Small intestine (tissue), 7 donors: Measurements from ENCODE around the gene FAM222B. TPM values are rescaled to one million over a fixed set of nuclear protein-coding genes. Genes with fewer than 3 reads are reported as not detected.
"Not testable (repeated sequence)": the region's sequence is repeated elsewhere in the genome, so short reads cannot be mapped to it uniquely, and the experiment has no call there.

ENCODE experiments used
- DNase-seq, 2 donors: peaks; one replicate each; pipeline versions ENCODE4 v3.0.0 to v3.0.0-alpha.2; 2013
- FAIRE-seq: peaks from 2 replicates; lab custom pipeline; 2012; peaks lifted over from hg19 to GRCh38; lab: Jason Lieb, UNC
- H3K27ac ChIP-seq, 3 donors: one replicate each; pipeline ENCODE4 v1.5.1; 2013; ENCODE audit warnings: low read length in 2 of 3, mild to moderate bottlenecking in 2 of 3, control low read depth in 1 of 3, inconsistent platforms in 1 of 3, low read depth in 1 of 3, moderate library complexity in 1 of 3
- H3K27me3 ChIP-seq, 3 donors: one replicate each; pipeline ENCODE4 v1.6.1; 2013; ENCODE audit warnings: low read length in 3 of 3, inconsistent platforms in 1 of 3; ENCODE audit not compliant: control insufficient read depth in 3 of 3, insufficient read depth in 3 of 3
- H3K36me3 ChIP-seq, 3 donors: one replicate each; pipeline ENCODE4 v1.6.1; 2013; ENCODE audit warnings: low read length in 3 of 3, inconsistent platforms in 1 of 3, low read depth in 1 of 3, mild to moderate bottlenecking in 1 of 3, moderate library complexity in 1 of 3; ENCODE audit not compliant: control insufficient read depth in 3 of 3, insufficient read depth in 2 of 3
- H3K4me1 ChIP-seq, 3 donors: one replicate each; pipeline ENCODE4 v1.6.1; 2013; ENCODE audit warnings: low read length in 2 of 3, inconsistent platforms in 1 of 3, low read depth in 1 of 3, mild to moderate bottlenecking in 1 of 3, moderate library complexity in 1 of 3; ENCODE audit not compliant: control insufficient read depth in 3 of 3, insufficient read depth in 2 of 3
- H3K4me3 ChIP-seq, 3 donors: one replicate each; pipeline ENCODE4 v1.5.1; 2013; ENCODE audit warnings: low read length in 3 of 3, control low read depth in 1 of 3, inconsistent platforms in 1 of 3, low read depth in 1 of 3, mild to moderate bottlenecking in 1 of 3, moderate library complexity in 1 of 3
- H3K9me3 ChIP-seq, 2 donors: one replicate each; pipeline ENCODE4 v1.6.1; 2013; ENCODE audit warnings: low read depth in 1 of 2, low read length in 1 of 2; ENCODE audit not compliant: control insufficient read depth in 2 of 2, insufficient read depth in 1 of 2
- WGBS, 3 donors: extraction: QIAGEN DNeasy Blood & Tissue Kit; methylation state at CpG; one replicate each; pipeline ENCODE4 v1.1.7; 2013; 5-methylcytosine and 5-hydroxymethylcytosine counted together
- polyA plus RNA-seq, 4 donors: library from polyadenylated mRNA; stranded (reverse) in 3 of 4; unstranded in 1 of 4; fragments of 200-250 nt in 3 of 4; fragments of 120-200 nt in 1 of 4; gene quantifications; one replicate each; pipeline versions ENCODE4 v1.2.1 to v1.2.3, GENCODE V29; 2013
- donor health status: healthy with polysubstance abuse.
- donor health status: control.
- donor health status: control.
- donor health status: Bipolar disorder and iron deficiency.
- donor health status: healthy.

FAM222B gene
- polyA plus RNA-seq, 4 donors, result 9.7 to 28.1 (median 13.4) TPM

GRCh38 chr17:28846231-28846630 lies 3.6 kb upstream of the FAM222B start:
- FAIRE-seq (no peak), DNase-seq (no peak)
- WGBS, 3 donors, result 82 to 92% (median 85%) methylated on average over 10 of the region's 10 CpGs
- Histone ChIP-seq H3K4me3 (no peak overlapping the region), H3K36me3 (no peaks in the 10 kb centered on the region), H3K4me1 (peaks cover 0 to 4% (median 0%) of the 10 kb centered on the region in 3 donors), H3K9me3 (no peaks in the 10 kb centered on the region), H3K27me3 (no peaks in the 10 kb centered on the region), H3K27ac (no peak overlapping the region)

GRCh38 chr17:28843816-28844148 lies 1.2 kb upstream of the FAM222B start:
- 82 to 92% (median 87%) methylated on average over 6 of the region's 6 CpGs for WGBS, 3 donors

DNA sequence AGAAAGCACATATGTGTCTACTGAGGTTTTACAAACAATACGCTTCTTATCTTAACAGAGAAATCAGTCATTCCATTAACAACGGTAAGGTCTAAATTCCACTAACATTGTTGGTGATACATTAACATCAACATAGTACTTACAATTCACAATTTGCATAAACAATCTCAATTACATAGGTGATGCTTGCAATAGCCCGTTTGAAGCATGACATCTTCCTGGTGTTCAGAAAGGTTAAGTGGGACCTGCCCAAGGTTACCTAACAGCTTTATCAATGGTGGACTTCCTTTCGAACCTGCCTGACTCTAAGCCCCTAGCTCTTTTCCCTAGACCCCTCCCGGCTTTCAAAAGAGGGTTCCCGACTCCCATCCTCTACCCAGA lies 699 bp downstream of the FAM222B start:
- DNase-seq, result peak; percentile 76 to 87
- H3K27me3 ChIP-seq, result no peaks in the 10 kb centered on the region

More at GRCh38 chr17:28843816-28844148, 1.2 kb upstream of the FAM222B start:
- Histone ChIP-seq H3K4me3 (no peak overlapping the region), H3K36me3 (peaks cover 0 to 8% (median 0%) of the 10 kb centered on the region in 3 donors), H3K27me3 (no peaks in the 10 kb centered on the region), H3K9me3 (no peaks in the 10 kb centered on the region), H3K4me1 (peaks cover 0 to 11% (median 2%) of the 10 kb centered on the region in 3 donors), H3K27ac (no peak overlapping the region)
- DNase-seq (no peak), FAIRE-seq (no peak)

DNA sequence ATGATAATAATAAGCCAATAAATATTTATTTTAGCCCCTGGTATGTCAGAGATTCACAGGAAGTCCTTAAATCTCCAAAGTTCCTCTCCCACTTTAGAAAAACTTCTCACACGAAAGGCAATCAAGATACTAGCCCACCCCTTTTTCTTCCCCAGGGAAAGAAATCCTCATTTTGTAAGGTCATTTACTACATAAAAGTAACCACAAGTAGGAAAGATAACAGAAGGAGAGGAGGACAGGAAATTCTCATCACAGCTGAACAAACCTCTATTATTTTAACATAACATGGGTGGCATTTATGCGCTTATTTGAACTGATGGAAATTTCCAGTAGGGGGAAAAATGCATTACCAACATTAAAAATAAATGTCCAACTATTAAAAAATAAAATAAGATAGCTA lies 3.4 kb downstream of the FAM222B start:
- Histone ChIP-seq H3K27me3 (no peaks in the 10 kb centered on the region), H3K4me1 (peaks cover 0 to 11% (median 2%) of the 10 kb centered on the region in 3 donors), H3K4me3 (no peak overlapping the region), H3K36me3 (peaks cover 0 to 10% (median 4%) of the 10 kb centered on the region in 3 donors), H3K9me3 (no peaks in the 10 kb centered on the region), H3K27ac (no peak overlapping the region)
- DNase-seq, result no peak
- no peak for FAIRE-seq
- 76 to 93% (median 82%) methylated on average over 2 of the region's 2 CpGs for WGBS, 3 donors

More for the DNA sequence above, 699 bp downstream of the FAM222B start:
- Histone ChIP-seq H3K4me1 (peaks cover 0 to 11% (median 2%) of the 10 kb centered on the region in 3 donors), H3K4me3 (peak overlapping the region; percentile 86 to 100 (median 95)), H3K9me3 (no peaks in the 10 kb centered on the region), H3K27ac (peak overlapping the region; percentile 97 to 98 (median 98)), H3K36me3 (peaks cover 0 to 8% (median 4%) of the 10 kb centered on the region in 3 donors)
- 1 to 3% (median 2%) methylated on average over 6 of the region's 6 CpGs for WGBS, 3 donors
- no peak for FAIRE-seq

DNA sequence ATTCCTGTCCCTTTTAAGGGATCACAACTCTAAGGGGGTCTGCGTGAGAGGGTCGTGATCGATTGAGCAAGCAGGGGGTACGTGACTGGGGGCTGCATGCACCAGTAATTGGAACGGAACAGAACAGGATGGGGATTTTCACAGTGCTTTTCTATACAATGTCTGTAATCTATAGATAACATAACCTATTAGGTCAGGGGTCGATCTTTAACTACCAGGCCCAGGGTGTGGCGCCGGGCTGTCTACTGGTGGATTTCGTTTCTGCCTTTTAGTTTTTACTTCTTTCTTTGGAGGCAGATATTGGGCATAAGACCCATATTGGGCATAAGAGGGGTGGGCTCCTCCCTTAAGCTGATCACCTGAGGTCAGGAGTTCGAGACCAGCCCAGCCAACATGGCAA lies 6.0 kb downstream of the FAM222B start:
- not testable (repeated sequence) for H3K4me3 ChIP-seq, H3K9me3 ChIP-seq, FAIRE-seq, H3K27ac ChIP-seq, H3K4me1 ChIP-seq, H3K27me3 ChIP-seq, DNase-seq
- WGBS, 3 donors, result 64 to 88% (median 74%) methylated on average over 10 of the region's 10 CpGs
- peaks cover 0 to 17% (median 4%) of the 10 kb centered on the region in 3 donors for H3K36me3 ChIP-seq

- Histone ChIP-seq H3K27me3 (no peaks in the 10 kb centered on the region), H3K4me3 (no peak overlapping the region), H3K36me3 (peaks cover 0 to 23% (median 4%) of the 10 kb centered on the region in 3 donors), H3K9me3 (no peaks in the 10 kb centered on the region), H3K27ac (no peak overlapping the region), H3K4me1 (no peaks in the 10 kb centered on the region)
- 94 to 100% (median 97%) methylated on average over 1 of the region's 1 CpG for WGBS, 3 donors
- no peak for FAIRE-seq
- no peak for DNase-seq
Observed at GRCh38 chr17:28834420-28834819, 8.2 kb downstream of the FAM222B start.

GRCh38 chr17:28828294-28829040 lies 14.1 kb downstream of the FAM222B start:
- no peaks in the 10 kb centered on the region for H3K4me1 ChIP-seq
- no peak overlapping the region for H3K4me3 ChIP-seq
- H3K36me3 ChIP-seq, result peaks cover 0 to 36% (median 0%) of the 10 kb centered on the region in 3 donors
- H3K9me3 ChIP-seq, result no peaks in the 10 kb centered on the region
- DNase-seq (no peak), FAIRE-seq (no peak)
- WGBS, 3 donors, result 93 to 95% (median 94%) methylated on average over 15 of the region's 15 CpGs
- no peaks in the 10 kb centered on the region for H3K27me3 ChIP-seq
- no peak overlapping the region for H3K27ac ChIP-seq

DNA sequence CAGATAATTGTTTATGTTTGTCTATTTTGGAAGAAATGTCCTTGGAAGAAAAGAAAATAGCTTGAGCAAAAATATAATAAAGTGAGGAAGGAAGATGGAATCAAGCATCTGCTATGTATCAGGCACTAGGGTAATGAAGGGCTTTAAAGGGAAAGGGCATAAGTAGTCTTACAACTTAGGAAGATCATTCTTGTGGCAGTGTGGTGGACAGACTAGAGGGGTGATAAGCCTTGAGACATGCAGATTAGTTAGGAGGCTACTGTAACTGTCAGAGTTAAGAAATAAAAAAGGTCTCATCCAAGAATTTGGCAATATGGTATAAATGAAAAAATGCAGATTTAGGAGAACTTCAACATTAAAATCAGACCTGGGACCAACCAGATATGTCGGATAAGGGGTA lies 14.9 kb downstream of the FAM222B start:
- H3K4me1 ChIP-seq, result no peaks in the 10 kb centered on the region
- no peak overlapping the region for H3K4me3 ChIP-seq
- peaks cover 0 to 31% (median 0%) of the 10 kb centered on the region in 3 donors for H3K36me3 ChIP-seq
- H3K27me3 ChIP-seq, result no peaks in the 10 kb centered on the region
- 93 to 100% (median 95%) methylated on average over 1 of the region's 1 CpG for WGBS, 3 donors
- FAIRE-seq (no peak), DNase-seq (no peak)
- no peaks in the 10 kb centered on the region for H3K9me3 ChIP-seq
- no peak overlapping the region for H3K27ac ChIP-seq
